Smooth muscle cell (in vitro differentiated cells): ENCODE data around the gene HIPK2. TPM values are rescaled to one million over a fixed set of nuclear protein-coding genes. Genes with fewer than 3 reads are reported as not detected.

Source experiments
- DNase-seq: peaks from one replicate; lab custom pipeline; 2025; ENCODE audit not compliant: unreplicated experiment; lab: John Stamatoyannopoulos, UW
- H2AFZ ChIP-seq: fragments of 200-600 bp; sonication (generic); 2 replicates; pipeline ENCODE4 v1.6.0; 2016; ENCODE audit warnings: antibody characterized with exemption, low read depth, mild to moderate bottlenecking
- H3F3A ChIP-seq: fragments of 200-600 bp; sonication (generic); 2 replicates; pipeline ENCODE4 v1.6.0; 2017; ENCODE audit warnings: antibody characterized with exemption, low read depth
- H3K27ac ChIP-seq: fragments of 200-600 bp; sonication (generic); 2 replicates; pipeline ENCODE4 v1.5.1; 2016; ENCODE audit warnings: low read depth, mild to moderate bottlenecking
- H3K27me3 ChIP-seq: fragments of 200-600 bp; sonication (generic); 2 replicates; pipeline ENCODE4 v1.6.1; 2016; ENCODE audit warnings: low read depth, mild to moderate bottlenecking
- H3K36me3 ChIP-seq: fragments of 200-600 bp; sonication (generic); 2 replicates; pipeline ENCODE4 v1.5.1; 2016; ENCODE audit warnings: low read depth
- H3K4me1 ChIP-seq: fragments of 200-600 bp; sonication (generic); 2 replicates; pipeline ENCODE4 v1.5.1; 2016; ENCODE audit warnings: low read depth
- H3K4me2 ChIP-seq: fragments of 200-600 bp; sonication (generic); 2 replicates; pipeline ENCODE4 v1.6.0; 2016; ENCODE audit warnings: mild to moderate bottlenecking
- H3K4me3 ChIP-seq: fragments of 200-600 bp; sonication (generic); 2 replicates; pipeline ENCODE4 v1.5.1; 2016; ENCODE audit warnings: mild to moderate bottlenecking
- H3K79me2 ChIP-seq: fragments of 200-600 bp; sonication (generic); 2 replicates; pipeline ENCODE4 v1.6.0; 2016; ENCODE audit warnings: low read depth, mild to moderate bottlenecking
- H3K9ac ChIP-seq: fragments of 200-600 bp; sonication (generic); 2 replicates; pipeline ENCODE4 v1.6.0; 2016; ENCODE audit warnings: low read depth
- H3K9me3 ChIP-seq: fragments of 200-600 bp; sonication (generic); replicated peaks from 2 replicates; pipeline ENCODE4 v1.5.1; 2016; ENCODE audit warnings: low read depth
- H4K20me1 ChIP-seq: fragments of 200-600 bp; sonication (generic); 2 replicates; pipeline ENCODE4 v1.6.0; 2016; ENCODE audit warnings: low read depth
- CTCF ChIP-seq: fragments of 200-600 bp; sonication (generic); IDR thresholded peaks from 2 replicates; pipeline ENCODE4 v1.5.1; 2017; ENCODE audit warnings: borderline replicate concordance, mild to moderate bottlenecking, antibody characterized with exemption; ENCODE audit not compliant: insufficient read depth, poor library complexity, severe bottlenecking
- WGBS: methylation state at CpG from one replicate; pipeline ENCODE4 v1.1.7; 2016; ENCODE audit warnings: low lambda C conversion rate; 5-methylcytosine and 5-hydroxymethylcytosine counted together
- polyA plus RNA-seq: library from polyadenylated mRNA; unstranded; fragments of >200 nt; fragmentation: Nextera tagmentation; extraction: Ambion mirVana; gene quantifications from 2 replicates; pipeline ENCODE4 v1.2.1, GENCODE V29; 2016
- total RNA-seq: library from RNA; depleted of rRNA; stranded (reverse); fragments of >200 nt; gene quantifications from 2 replicates; pipeline ENCODE4 v1.2.3, GENCODE V29; 2014

The HIPK2 gene
- total and polyA plus RNA-seq, 2 experiments from 2014 or later = 3.0 to 11.2 TPM

- no peak overlapping the region for H3K9ac ChIP-seq
- no peaks in the 10 kb centered on the region for H4K20me1 ChIP-seq
- no peak overlapping the region for H2AFZ ChIP-seq
- no peak for TF ChIP-seq CTCF
- DNase-seq = no peak
- H3K9me3 ChIP-seq = no peaks in the 10 kb centered on the region
- peak overlapping the region; percentile 81 for H3K4me2 ChIP-seq
- no peak overlapping the region for H3K4me3 ChIP-seq
- H3F3A ChIP-seq = no peaks in the 10 kb centered on the region
- no peaks in the 10 kb centered on the region for H3K79me2 ChIP-seq
- H3K27me3 ChIP-seq = peaks cover 36% of the 10 kb centered on the region
- H3K27ac ChIP-seq = no peak overlapping the region
- no peaks in the 10 kb centered on the region for H3K36me3 ChIP-seq
- H3K4me1 ChIP-seq = no peaks in the 10 kb centered on the region
- 23% methylated on average over 11 of the region's 11 CpGs for WGBS
These were observed 255.0 kb downstream of the HIPK2 start for GRCh38 chr7:139522830-139523198.

GRCh38 chr7:139521439-139521838 lies 256.4 kb downstream of the HIPK2 start:
- no peaks in the 10 kb centered on the region for H4K20me1 ChIP-seq
- H3K4me1 ChIP-seq = no peaks in the 10 kb centered on the region
- 81% methylated on average over 1 of the region's 1 CpG for WGBS
- no peak overlapping the region for H3K9ac ChIP-seq
- no peaks in the 10 kb centered on the region for H3K9me3 ChIP-seq
- TF ChIP-seq CTCF = no peak
- H3K27ac ChIP-seq = no peak overlapping the region
- H3F3A ChIP-seq = no peaks in the 10 kb centered on the region
- no peak for DNase-seq
- no peak overlapping the region for H3K4me3 ChIP-seq
- no peaks in the 10 kb centered on the region for H3K36me3 ChIP-seq
- H3K79me2 ChIP-seq = no peaks in the 10 kb centered on the region
- peaks cover 36% of the 10 kb centered on the region for H3K27me3 ChIP-seq
- H2AFZ ChIP-seq = no peak overlapping the region
- no peak overlapping the region for H3K4me2 ChIP-seq

- Histone ChIP-seq H3F3A (no peaks in the 10 kb centered on the region), H3K79me2 (no peaks in the 10 kb centered on the region), H3K4me1 (no peaks in the 10 kb centered on the region), H3K9ac (no peak overlapping the region), H3K36me3 (no peaks in the 10 kb centered on the region), H3K4me3 (no peak overlapping the region), H3K27me3 (no peaks in the 10 kb centered on the region), H3K4me2 (no peak overlapping the region), H4K20me1 (no peaks in the 10 kb centered on the region), H2AFZ (no peak overlapping the region), H3K27ac (no peak overlapping the region), H3K9me3 (no peaks in the 10 kb centered on the region)
- WGBS = 79% methylated on average over 8 of the region's 8 CpGs
- no peak for TF ChIP-seq CTCF
- no peak for DNase-seq
These were observed 262.5 kb downstream of the HIPK2 start for GRCh38 chr7:139515266-139515665.

Other genes with a start within 250 kb of the HIPK2 start
- gene TBXAS1, start 51.3 kb upstream of the HIPK2 start, total RNA-seq = not detected in 2 replicates
- 0.27 and 0.51 TPM in 2 replicates for gene TBXAS1, start 51.3 kb upstream of the HIPK2 start, polyA plus RNA-seq